ENCODE results near the gene MBP.

The MBP gene

DNA sequence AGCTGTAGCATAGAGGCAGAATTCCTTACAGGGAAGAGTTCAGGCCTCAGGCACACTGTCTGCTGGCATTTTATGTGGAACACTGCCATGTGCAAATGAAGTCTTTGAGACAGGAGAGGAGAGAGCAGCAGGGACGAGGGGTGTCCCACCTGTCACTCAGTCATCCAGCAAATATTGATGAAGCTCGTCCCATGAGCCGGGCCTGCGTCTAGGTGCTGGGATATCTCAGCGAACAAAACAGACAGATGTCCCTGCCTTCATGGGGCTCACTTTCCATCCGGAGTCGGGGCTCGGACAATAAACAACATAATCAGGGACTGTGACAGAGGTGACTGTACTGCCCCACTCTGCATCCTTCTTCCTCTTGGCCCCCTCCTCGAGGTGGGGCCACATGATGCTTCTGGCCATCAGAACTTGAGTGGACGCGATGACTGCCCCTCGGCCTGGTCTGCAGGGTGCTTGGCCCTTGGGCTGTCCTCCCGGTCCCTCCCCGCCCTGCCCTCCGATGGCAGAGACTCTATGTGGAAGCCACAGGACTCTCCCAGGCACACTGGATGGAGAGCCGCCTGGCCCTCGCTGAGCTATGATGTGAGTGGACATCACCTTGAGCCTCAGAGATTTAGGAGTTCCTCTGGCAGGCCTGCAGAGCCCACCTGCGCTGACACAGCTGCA is 78.8 kb downstream of the MBP start:
- no peak for DNase-seq (ENCODE audit: low read depth in 2 of 3, low spot score in 1 of 3)

DNA sequence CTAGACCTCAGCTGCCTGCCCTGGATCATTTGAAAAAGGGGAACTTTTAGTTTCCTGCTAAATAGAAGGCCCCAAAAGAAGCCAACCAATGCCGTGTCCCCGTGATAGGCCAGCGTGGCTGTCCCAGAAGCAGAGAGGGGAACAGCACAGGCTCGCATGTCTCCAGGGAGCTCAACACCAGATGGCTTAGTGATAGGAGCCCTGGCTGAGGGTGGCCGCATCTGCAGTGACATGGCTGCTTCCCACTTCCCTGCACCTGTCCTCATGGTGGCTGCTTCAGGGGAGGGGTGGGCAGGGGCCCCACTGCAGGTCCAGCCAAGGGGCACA is 79.6 kb downstream of the MBP start:
- DNase-seq (ENCODE audit: low read depth in 2 of 3, low spot score in 1 of 3), result no peak

DNA sequence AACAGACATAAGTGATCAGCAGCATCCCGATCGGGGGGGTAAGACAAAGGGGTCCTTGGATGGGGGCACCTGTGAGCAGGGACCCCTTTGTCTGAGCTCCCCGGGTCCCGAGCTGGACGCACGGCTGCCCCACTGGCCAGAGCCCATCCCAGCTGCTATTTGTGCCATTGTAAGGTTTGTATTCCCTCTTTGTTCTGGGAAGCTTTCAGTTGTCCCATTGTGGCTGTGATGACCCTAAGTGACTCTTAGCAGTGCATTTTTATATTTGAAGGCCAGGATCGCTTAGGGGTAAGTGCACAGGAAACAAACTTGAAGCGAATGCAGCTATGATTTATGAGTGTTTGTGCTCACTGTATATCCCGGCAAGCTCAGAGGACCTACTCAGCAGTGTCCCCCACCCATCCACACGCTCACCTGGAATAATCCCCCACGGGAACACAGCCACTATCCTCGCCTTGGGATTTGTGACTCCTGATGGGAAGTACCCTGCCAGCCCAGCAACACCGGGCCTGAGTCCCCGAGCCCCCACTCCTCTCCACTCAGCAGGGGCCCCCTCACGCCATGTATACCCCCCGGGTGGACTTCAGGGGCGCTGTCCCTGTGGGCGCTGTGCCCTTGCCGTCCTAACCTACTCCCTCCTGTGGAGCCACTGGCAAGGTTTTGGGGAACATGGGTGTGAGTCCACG is 80.1 kb downstream of the MBP start:
- DNase-seq (ENCODE audit: low read depth in 2 of 3, low spot score in 1 of 3), result no peak

DNA sequence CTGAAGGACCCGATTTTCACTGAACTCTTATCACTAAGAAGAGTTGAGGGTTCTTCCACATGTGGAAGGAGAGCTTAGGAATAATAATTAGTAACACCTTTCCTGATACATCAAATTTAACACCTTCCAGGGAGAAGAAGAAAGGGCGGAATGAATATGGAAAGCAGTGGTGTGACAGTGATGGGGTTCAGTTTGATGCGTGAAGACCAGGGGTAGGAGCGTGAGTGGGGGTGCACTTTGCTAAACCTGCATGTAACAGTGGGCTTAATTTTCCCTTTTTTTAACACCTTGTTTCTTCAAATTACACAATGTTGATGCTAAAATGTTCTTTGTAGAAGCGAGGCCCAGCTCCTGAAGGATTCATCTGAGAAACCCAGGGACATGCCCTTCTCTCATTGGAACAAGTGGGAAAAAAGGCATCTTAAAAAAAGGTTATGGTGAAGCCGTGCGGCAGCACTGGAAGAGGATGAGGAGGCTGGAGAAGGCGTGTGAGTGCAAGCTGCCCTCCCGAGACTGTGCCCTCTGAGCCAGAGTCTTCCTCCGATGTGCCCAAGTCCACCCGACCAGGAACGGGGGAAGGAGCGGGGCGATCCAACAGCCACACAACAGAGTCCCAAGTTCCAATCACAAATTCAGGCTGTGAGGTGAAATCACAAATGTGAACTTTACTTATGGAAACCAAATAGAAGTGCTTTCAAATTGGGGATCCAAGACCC is 80.8 kb downstream of the MBP start:
- DNase-seq (ENCODE audit: low read depth in 2 of 3, low spot score in 1 of 3), result no peak

- DNase-seq (ENCODE audit: low read depth in 2 of 3, low spot score in 1 of 3), result no peak
Observed at GRCh38 chr18:77049938-77050337, 82.6 kb downstream of the MBP start.

DNA sequence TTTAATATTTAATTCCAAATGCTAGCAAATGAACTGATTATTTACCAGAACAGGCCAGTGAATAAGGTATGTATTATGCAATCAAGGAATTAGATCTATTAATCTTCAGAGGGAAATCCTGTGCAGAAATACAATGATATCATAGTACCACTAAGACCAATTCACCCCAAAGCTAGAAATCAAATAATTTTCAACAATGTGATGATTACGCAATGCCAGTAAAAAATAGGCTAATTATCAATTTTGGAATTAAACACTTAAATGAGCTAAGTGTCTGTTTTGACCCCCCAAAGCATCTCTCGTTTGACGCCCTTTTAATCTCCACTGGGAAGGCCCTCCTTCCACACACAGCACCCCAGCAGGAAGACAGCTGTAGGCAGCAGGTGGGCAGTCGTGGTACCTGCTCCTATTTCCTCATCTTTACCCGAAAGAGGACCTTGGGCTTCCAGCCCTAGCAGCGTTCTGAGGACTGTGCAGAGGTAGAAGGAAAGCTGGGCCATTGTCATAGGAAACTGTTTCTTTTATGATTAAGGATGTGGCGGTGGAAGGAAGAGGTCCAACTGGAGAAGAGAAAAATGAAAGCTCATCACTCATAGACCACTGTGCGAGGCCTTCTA is 84.7 kb downstream of the MBP start:
- no peak for DNase-seq (ENCODE audit: low read depth in 2 of 3, low spot score in 1 of 3)

- no peak for DNase-seq (ENCODE audit: low read depth in 2 of 3, low spot score in 1 of 3)
Observed at GRCh38 chr18:77046994-77047393, 85.6 kb downstream of the MBP start.

GRCh38 chr18:77046409-77046808 is 86.2 kb downstream of the MBP start:
- DNase-seq (ENCODE audit: low read depth in 2 of 3, low spot score in 1 of 3), result no peak

DNA sequence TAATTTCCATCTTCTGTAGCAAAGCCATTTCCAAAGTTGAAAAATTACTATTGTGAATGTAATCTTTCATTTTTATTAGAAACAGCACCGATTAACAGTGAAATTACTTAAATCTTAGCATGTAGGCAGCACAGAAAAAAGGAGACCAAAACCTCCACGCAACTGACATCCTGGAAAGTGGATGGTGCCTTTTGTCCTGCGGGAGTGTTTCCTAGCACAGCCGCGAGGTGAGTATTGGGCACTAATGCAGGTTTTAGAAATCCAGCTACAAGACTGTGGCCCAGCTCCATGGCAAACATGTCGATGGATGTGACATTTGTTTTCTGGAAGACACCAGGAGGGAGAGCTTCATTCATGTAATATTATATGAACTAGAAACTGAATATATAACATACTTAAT is 86.9 kb downstream of the MBP start:
- DNase-seq (ENCODE audit: low read depth in 2 of 3, low spot score in 1 of 3), result no peak

- no peak for DNase-seq (ENCODE audit: low read depth in 2 of 3, low spot score in 1 of 3)
Observed at GRCh38 chr18:77044866-77045664, 87.5 kb downstream of the MBP start.

- DNase-seq (ENCODE audit: low read depth in 2 of 3, low spot score in 1 of 3), result no peak
Observed at GRCh38 chr18:77043541-77044280, 88.9 kb downstream of the MBP start.

GRCh38 chr18:77042583-77042982 is 90.0 kb downstream of the MBP start:
- DNase-seq (ENCODE audit: low read depth in 2 of 3, low spot score in 1 of 3), result no peak

GRCh38 chr18:77039196-77040130 is 93.1 kb downstream of the MBP start:
- no peak for DNase-seq (ENCODE audit: low read depth in 2 of 3, low spot score in 1 of 3)

DNA sequence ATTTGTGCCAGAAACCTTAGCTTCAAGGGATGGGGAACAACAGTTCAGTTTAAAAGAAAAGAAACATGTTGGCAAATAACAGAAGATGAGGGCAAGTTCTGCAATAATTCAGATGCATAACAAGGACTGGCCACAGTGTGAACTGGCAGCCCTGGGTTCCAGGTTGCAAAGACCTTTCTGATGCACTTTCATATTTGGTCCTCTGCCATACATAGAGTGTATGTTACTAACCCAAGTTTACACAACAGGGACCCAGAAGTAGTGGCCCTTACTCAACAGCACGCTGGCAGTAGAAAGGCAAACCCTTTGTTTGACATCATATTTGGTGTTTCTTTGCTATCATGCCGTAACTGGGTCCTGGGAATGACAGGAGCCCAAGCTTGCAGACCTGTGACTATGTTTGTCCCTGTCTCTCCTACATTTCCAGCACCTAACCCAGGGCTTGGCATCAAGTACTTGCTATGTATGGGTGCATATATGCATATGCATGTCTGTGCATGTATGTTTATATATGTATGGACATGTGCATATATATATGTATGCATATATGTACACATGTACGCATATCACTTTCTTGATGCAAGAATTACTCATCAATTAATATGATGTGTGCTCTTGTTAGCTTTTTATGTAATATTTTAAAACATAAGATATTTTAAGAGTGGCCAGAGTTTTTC is 94.3 kb downstream of the MBP start:
- DNase-seq (ENCODE audit: low read depth in 2 of 3, low spot score in 1 of 3), result no peak

GRCh38 chr18:77037567-77037966 is 95.0 kb downstream of the MBP start:
- no peak for DNase-seq (ENCODE audit: low read depth in 2 of 3, low spot score in 1 of 3)

DNA sequence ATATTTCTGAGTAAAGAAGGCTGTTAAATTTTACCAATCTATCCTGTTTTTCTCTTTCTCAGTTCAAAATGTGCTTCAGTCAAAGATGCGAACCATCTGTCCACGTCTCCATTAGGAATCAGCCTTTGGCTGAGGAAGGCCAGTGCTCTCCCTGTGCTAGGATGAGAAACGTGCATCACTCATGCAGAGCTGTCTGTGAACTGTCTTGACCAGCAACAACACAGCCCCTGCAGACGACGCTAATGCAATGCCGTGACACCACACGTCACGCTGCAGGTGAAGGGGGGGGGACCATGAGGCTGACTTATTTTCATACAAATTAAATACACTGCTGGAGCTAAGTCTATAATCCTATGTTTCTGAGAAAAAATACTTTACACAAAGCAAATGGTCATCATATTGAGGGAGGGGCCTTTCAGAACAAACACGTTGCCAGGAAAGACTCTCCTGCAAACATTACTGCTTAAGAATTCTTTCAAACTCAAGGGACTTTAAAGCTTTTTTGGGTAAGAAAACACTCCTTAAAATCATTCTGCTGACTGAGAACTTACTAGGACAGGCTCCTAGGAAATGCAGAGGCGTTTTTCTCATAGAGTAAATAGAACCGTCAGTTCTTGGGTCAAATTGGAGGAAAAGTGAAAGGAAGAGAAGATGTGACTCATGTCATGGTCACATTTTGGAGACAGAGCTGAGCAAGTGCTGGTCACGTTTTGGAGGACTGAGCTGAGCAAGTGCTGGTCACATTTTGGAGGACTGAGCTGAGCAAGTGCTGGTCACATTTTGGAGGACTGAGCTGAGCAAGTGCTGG is 97.0 kb downstream of the MBP start:
- DNase-seq (ENCODE audit: low read depth in 2 of 3, low spot score in 1 of 3), result no peak

GRCh38 chr18:77033575-77033974 is 99.0 kb downstream of the MBP start:
- DNase-seq (ENCODE audit: low read depth in 2 of 3, low spot score in 1 of 3), result no peak

DNA sequence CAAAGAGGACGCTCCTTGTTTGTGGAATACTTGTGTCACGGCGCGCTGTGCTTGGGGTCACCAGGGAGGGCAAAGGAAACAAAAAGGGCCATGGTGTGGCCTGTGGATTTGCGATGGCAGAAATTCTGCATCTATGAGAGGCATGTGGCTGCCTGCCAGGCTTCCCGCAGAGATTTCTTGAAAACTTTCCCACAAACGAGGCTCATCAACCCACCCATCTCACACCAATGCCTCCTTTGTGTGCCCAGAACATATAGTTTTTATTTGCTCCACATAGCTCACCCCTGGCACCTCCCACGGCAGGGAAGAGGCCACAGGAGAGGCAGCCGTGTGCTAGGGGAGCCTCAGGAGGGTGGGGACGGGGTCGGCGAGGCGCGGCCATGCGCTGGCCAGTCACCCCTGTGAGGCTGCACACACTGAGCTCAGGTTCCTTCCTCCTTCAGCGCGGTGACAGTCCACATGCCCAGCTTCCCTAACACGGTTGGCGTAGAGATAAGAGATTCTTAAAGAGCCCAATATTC is 100.3 kb downstream of the MBP start:
- no peak for DNase-seq (ENCODE audit: low read depth in 2 of 3, low spot score in 1 of 3)

Measured in stimulated activated CD4-positive, alpha-beta T cell treated with anti-CD3 and anti-CD28 coated beads, Interleukin-12 subunit alpha, Interleukin-12 subunit beta, amount 100 ng/mL, for 48 hours (primary cell).